NB4 (cell line): ENCODE data around the gene SNX8.

Experiments used
- DNase-seq: peaks from one replicate; pipeline ENCODE4 v3.0.0; 2010; ENCODE audit warnings: low read depth
- H3K4me3 ChIP-seq: one replicate; pipeline ENCODE4 v1.5.1; 2011; ENCODE audit warnings: mild to moderate bottlenecking, low read depth, low read length, moderate library complexity
- MAX ChIP-seq: IDR thresholded peaks from 2 replicates; pipeline ENCODE4 v1.6.1; 2011; ENCODE audit warnings: low read depth, low read length
- MYC ChIP-seq: IDR thresholded peaks from 2 replicates; pipeline ENCODE4 v1.6.1; 2011; ENCODE audit warnings: low read depth, low read length
- POLR2A ChIP-seq: IDR thresholded peaks from 2 replicates; pipeline ENCODE4 v1.6.1; 2011; ENCODE audit warnings: mild to moderate bottlenecking; ENCODE audit not compliant: insufficient read length; ENCODE audit errors: extremely low read depth
- TF ChIP-seq, protein P1 (sequence below): IDR thresholded peaks from one replicate; pipeline ENCODE4 v1.5.1; 2012; ENCODE audit warnings: low read depth, low read length

SNX8 gene

DNA sequence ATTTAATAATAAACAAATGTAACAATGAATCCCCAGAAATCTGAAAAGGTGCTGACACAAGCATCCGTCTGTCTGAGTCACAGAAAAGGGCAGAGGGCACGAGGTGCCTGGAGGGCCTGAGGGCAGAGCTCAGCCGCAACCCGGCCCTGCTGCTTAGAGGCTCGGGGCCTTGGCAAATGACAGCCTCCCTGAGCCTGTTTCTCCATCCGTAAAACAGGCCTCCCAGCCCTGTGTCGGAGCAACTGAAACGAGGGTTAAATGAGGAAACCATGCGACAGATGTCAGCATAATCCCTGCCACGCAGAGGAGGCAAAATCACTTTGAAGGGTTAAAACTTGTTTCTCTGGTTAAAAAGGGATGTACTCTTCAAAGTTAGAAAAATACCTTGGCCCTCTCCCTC, 47.3 kb downstream of the SNX8 start:
- no peak for DNase-seq
- TF ChIP-seq MYC = no peak
- no peak for TF ChIP-seq POLR2A
- H3K4me3 ChIP-seq = no peak overlapping the region

DNA sequence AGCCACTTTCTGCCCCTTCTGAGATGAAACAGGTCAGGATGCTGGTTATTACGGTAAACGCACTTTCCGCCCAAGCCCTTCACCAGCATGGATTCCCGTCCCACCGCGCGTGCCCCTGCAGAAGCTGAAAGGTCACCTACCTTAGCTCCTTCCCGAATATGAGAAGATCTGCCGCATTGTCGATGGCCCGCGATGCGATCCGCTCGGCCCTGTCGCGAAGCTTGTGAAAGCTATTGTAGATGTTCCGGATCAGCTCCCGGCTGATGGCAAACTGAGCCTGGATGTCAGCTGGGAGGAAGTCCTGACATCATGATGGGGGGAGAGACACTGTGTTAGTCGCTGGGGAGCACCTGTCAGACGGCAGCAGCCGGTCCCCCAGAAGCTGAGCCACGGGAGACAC, 50.1 kb downstream of the SNX8 start:
- TF ChIP-seq MYC (no peak), POLR2A (no peak), MAX (no peak)
- TF ChIP-seq, protein P1, sequence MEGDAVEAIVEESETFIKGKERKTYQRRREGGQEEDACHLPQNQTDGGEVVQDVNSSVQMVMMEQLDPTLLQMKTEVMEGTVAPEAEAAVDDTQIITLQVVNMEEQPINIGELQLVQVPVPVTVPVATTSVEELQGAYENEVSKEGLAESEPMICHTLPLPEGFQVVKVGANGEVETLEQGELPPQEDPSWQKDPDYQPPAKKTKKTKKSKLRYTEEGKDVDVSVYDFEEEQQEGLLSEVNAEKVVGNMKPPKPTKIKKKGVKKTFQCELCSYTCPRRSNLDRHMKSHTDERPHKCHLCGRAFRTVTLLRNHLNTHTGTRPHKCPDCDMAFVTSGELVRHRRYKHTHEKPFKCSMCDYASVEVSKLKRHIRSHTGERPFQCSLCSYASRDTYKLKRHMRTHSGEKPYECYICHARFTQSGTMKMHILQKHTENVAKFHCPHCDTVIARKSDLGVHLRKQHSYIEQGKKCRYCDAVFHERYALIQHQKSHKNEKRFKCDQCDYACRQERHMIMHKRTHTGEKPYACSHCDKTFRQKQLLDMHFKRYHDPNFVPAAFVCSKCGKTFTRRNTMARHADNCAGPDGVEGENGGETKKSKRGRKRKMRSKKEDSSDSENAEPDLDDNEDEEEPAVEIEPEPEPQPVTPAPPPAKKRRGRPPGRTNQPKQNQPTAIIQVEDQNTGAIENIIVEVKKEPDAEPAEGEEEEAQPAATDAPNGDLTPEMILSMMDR = no peak
- DNase-seq = no peak
- no peak overlapping the region for H3K4me3 ChIP-seq

DNA sequence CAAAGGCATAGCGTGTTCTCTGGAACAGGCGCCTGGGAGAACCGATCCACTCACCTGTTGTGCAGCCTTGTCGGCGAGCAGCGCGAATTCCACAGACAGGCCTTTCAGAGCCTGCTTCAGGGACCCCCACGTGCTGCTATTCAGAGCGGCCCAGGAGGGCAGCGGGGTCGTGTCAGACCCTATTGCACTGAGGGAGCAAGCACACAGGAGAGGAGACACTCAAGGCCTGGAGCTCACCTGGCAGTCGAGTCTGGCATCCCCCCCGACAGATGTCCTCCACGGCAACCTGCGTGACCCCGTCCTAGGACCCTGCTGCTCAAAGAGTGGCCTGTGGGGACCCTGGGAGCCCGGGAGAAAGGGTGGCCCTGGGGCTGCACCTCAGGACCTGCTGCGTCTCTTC, 51.1 kb downstream of the SNX8 start:
- no peak for DNase-seq
- no peak overlapping the region for H3K4me3 ChIP-seq
- TF ChIP-seq POLR2A = no peak
- no peak for TF ChIP-seq MAX
- TF ChIP-seq, protein P1 = no peak
- TF ChIP-seq MYC = no peak

DNA sequence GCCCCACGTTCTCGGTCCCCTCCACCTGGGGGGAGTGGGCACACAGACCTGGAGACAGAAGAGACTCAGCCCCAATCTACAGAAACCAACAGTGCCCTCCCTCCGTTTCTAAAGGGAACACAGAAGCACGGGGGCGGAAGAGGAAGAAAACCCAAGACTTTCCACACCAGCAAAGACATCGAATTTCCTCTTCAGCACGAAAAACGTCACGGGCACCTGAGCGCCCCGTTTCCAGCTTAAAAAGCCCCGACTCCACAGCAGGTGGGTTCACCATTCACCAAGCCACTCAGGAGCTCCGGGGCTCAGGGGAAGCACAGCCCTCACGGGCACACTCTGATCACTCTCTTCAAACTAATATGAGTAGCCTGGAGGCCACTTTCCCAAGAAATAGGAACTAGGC, 52.6 kb downstream of the SNX8 start:
- DNase-seq = no peak
- H3K4me3 ChIP-seq = no peak overlapping the region
- no peak for TF ChIP-seq POLR2A
- TF ChIP-seq, protein P1 = no peak
- no peak for TF ChIP-seq MYC
- TF ChIP-seq MAX = no peak

- TF ChIP-seq POLR2A (no peak), MAX (no peak), MYC (no peak)
- TF ChIP-seq, protein P1 = no peak
- no peak for DNase-seq
- H3K4me3 ChIP-seq = no peak overlapping the region
Observed at GRCh38 chr7:2260820-2261219, 53.4 kb downstream of the SNX8 start.

DNA sequence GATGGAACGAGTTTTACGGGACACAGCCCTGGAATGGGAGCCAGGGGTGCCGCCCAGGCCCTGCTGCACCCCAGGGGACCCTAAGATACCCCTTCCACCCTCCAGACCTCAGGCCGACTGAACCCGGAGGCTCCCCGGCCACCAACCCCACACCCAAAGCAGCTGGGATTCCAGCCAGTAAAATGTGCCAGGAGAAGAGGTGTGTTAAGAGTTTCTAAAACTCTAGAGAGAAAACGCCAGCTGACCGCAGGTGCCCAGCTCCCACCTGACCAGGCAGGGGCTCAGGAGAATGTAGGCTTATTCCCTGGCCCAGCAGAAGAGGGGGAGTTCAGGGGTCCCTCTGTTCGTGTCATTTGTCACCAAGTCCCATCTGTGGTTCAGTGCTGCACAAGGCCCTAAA, 54.8 kb downstream of the SNX8 start:
- no peak overlapping the region for H3K4me3 ChIP-seq
- TF ChIP-seq MAX (no peak), POLR2A (no peak), MYC (no peak)
- TF ChIP-seq, protein P1 = no peak
- no peak for DNase-seq
